Prostate gland (tissue), 1 donor: ENCODE measurements around the gene KIZ.

Experiments used
- POLR2A ChIP-seq: fragments of 450-650 bp; IDR thresholded peaks from one replicate; pipeline ENCODE4 v1.6.1; 2016; ENCODE audit warnings: antibody characterized with exemption, mild to moderate bottlenecking
- POLR2AphosphoS5 ChIP-seq: sonication (generic); formaldehyde crosslinking; IDR thresholded peaks from one replicate; pipeline ENCODE4 v1.6.1; 2017; ENCODE audit warnings: antibody characterized with exemption

DNA sequence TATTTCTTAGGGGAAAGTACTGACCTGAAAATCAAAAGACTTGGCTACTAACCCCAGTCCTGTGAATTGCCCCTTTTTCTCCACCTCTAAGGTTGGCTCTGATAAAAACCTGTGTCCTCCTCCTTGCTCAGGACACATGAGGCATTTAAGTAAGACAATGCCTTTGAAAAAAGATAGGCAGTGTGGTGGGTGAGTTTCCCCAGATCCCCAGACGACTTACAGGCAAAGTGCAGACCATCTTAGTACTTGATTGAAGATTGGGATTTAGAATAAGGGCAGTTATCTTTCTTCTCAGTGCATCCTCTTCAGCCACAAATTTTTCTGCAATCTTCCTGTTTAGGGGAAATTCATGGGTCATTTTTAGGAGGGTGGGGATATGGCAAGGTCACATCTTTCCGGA, 87.8 kb downstream of the KIZ start:
- no peak for TF ChIP-seq POLR2AphosphoS5
- TF ChIP-seq POLR2A: no peak
